CD4-positive, alpha-beta T cell treated with Interleukin-12 subunit alpha and Interleukin-12 subunit beta, for 1 hour (primary cell): ENCODE data around the gene CDH5.

ENCODE experiments used
- DNase-seq: peaks from one replicate; pipeline ENCODE4 v3.0.0-alpha.2; 2020

The CDH5 gene

GRCh38 chr16:66395806-66396555, 29.5 kb downstream of the CDH5 start:
- no peak for DNase-seq

- DNase-seq, result no peak
Observed at GRCh38 chr16:66397736-66398433, 31.4 kb downstream of the CDH5 start.

- DNase-seq, result no peak
Observed at GRCh38 chr16:66399031-66399430, 32.5 kb downstream of the CDH5 start.

GRCh38 chr16:66399930-66400329, 33.4 kb downstream of the CDH5 start:
- no peak for DNase-seq

GRCh38 chr16:66400503-66401380, 34.3 kb downstream of the CDH5 start:
- DNase-seq, result no peak

- DNase-seq, result no peak
Observed at GRCh38 chr16:66401610-66402009, 35.1 kb downstream of the CDH5 start.

- no peak for DNase-seq
Observed at GRCh38 chr16:66402166-66402565, 35.7 kb downstream of the CDH5 start.

- no peak for DNase-seq
Observed at GRCh38 chr16:66402591-66403230, 36.2 kb downstream of the CDH5 start.

GRCh38 chr16:66403531-66404145, 37.1 kb downstream of the CDH5 start:
- DNase-seq, result no peak

- DNase-seq, result no peak
Observed at GRCh38 chr16:66405057-66405783, 38.7 kb downstream of the CDH5 start.

GRCh38 chr16:66406534-66407221, 40.2 kb downstream of the CDH5 start:
- DNase-seq, result peak; percentile 86

- peak; percentile 52 for DNase-seq
Observed at GRCh38 chr16:66408163-66409048, 41.9 kb downstream of the CDH5 start.

- no peak for DNase-seq
Observed at GRCh38 chr16:66409156-66409555, 42.7 kb downstream of the CDH5 start.

- DNase-seq, result no peak
Observed at GRCh38 chr16:66412182-66412581, 45.7 kb downstream of the CDH5 start.

- no peak for DNase-seq
Observed at GRCh38 chr16:66414891-66415290, 48.4 kb downstream of the CDH5 start.

GRCh38 chr16:66416136-66416535, 49.6 kb downstream of the CDH5 start:
- no peak for DNase-seq

GRCh38 chr16:66416939-66417700, 50.6 kb downstream of the CDH5 start:
- no peak for DNase-seq

GRCh38 chr16:66418165-66418962, 51.9 kb downstream of the CDH5 start:
- no peak for DNase-seq
